ENCODE results near the gene IGSF8.

The IGSF8 gene

GRCh38 chr1:160046494-160047110 lies 51.8 kb downstream of the IGSF8 start:
- no peak overlapping the region for H3K4me3 ChIP-seq (ENCODE audit: control insufficient read depth, low read depth, low read length)
- peak; percentile 61 for TF ChIP-seq CTCF (conservative IDR thresholded peaks at IDR 0.05; ENCODE audit: control insufficient read depth, insufficient read depth, low read depth, low read length)
- peak; percentile 51 for DNase-seq (ENCODE audit: low read depth)

GRCh38 chr1:160045653-160046052 lies 52.8 kb downstream of the IGSF8 start:
- no peak for TF ChIP-seq CTCF (conservative IDR thresholded peaks at IDR 0.05; ENCODE audit: control insufficient read depth, insufficient read depth, low read depth, low read length)
- no peak for DNase-seq (ENCODE audit: low read depth)
- H3K4me3 ChIP-seq (ENCODE audit: control insufficient read depth, low read depth, low read length), result no peak overlapping the region

- no peak overlapping the region for H3K4me3 ChIP-seq (ENCODE audit: control insufficient read depth, low read depth, low read length)
- DNase-seq (ENCODE audit: low read depth), result no peak
- TF ChIP-seq CTCF (conservative IDR thresholded peaks at IDR 0.05; ENCODE audit: control insufficient read depth, insufficient read depth, low read depth, low read length), result no peak
Observed at GRCh38 chr1:160043543-160043942, 54.9 kb downstream of the IGSF8 start.
